Muscle of arm (tissue), 14 donors: ENCODE measurements around the gene KYAT1. TPM values are rescaled to one million over a fixed set of nuclear protein-coding genes. Genes with fewer than 3 reads are reported as not detected.

Experiments used
- DNase-seq: peaks from one replicate; pipeline ENCODE4 v3.0.0-alpha.2; 2013
- long read RNA-seq, 11 donors: transcript quantifications; one replicate each; lab custom pipeline, GENCODE V29; 2026
- polyA plus RNA-seq, 12 donors: library from polyadenylated mRNA; unstranded; fragments of 120-200 nt; gene quantifications; one replicate each; pipeline ENCODE4 v1.2.1, GENCODE V29; 2013; ENCODE audit not compliant: insufficient read length in 12 of 12

The KYAT1 gene
- polyA plus RNA-seq, result 1 to 10 TPM in 10 of 12 donors, not detected in 2; 4.0 to 7.5 (median 5.3) TPM
- long read RNA-seq, donor 1, result 0 reads
- long read RNA-seq, donor 2, result 0 reads
- long read RNA-seq, donor 3, result 0 reads
- long read RNA-seq, donor 4, result 0 reads
- long read RNA-seq, donor 5, result 0 reads
- long read RNA-seq, donor 6, result 0 reads
- long read RNA-seq, donor 7, result 0 reads
- long read RNA-seq, donor 8, partial matches to known transcripts, result 0 of 1 reads
- long read RNA-seq, donor 8, other reads (novel, unspliced or antisense), result 0 of 1 reads
- long read RNA-seq, donor 9, result 0 reads
- long read RNA-seq, donor 10, partial matches to known transcripts, result 40 of 45 reads
- long read RNA-seq, donor 10, other reads (novel, unspliced or antisense), result 5 of 45 reads
- long read RNA-seq, donor 11, partial matches to known transcripts, result 0 of 1 reads
- long read RNA-seq, donor 11, other reads (novel, unspliced or antisense), result 0 of 1 reads

- DNase-seq, result peak; percentile 98
Measured at GRCh38 chr9:128881884-128882676, at the start of gene KYAT1, which contains the start of gene LRRC8A. KYAT1 (minus strand) TSS chr9:128881950; CDS start chr9:128845405, 36,545 bp downstream. LRRC8A (plus strand) TSS chr9:128882133; CDS start chr9:128907165, 25,032 bp downstream.

- no peak for DNase-seq
Measured at GRCh38 chr9:128929560-128929959, 47.8 kb upstream of the KYAT1 start.

- DNase-seq, result no peak
Measured at GRCh38 chr9:128928624-128929023, 46.9 kb upstream of the KYAT1 start.

DNA sequence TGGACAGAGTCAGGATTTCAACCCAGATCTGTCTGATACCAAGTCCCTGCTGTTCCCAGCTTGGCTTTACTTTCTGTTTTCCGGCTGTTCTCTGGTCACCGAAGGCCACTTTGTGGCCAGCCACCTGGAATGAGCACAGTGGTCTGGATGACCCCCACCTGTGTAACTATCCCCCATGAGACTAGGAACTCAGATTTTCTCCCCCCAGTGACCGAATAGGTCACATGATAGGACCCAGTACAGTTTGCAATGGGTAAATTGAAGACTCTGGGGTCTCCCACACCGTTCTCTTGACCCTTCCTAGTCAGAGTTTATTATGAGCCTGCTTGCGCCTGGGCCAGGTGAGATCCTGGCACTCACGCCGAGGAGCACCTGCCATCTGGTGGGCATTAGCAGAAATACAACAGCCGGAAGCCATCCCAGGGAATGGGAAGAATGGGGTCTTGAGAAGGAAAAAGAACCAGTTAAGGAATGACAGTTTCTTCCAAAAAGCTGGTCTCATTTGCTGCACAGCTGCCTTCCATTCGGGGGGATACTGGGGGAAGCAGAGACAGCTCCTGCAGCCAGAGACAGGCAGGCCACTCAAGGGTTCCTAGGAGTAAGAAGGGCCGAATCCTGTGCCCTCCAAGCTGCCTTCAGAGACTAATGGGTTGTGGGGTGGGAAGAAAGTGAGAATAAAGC, 46.1 kb upstream of the KYAT1 start:
- DNase-seq, result no peak

GRCh38 chr9:128923493-128923883, 41.7 kb upstream of the KYAT1 start:
- no peak for DNase-seq

DNA sequence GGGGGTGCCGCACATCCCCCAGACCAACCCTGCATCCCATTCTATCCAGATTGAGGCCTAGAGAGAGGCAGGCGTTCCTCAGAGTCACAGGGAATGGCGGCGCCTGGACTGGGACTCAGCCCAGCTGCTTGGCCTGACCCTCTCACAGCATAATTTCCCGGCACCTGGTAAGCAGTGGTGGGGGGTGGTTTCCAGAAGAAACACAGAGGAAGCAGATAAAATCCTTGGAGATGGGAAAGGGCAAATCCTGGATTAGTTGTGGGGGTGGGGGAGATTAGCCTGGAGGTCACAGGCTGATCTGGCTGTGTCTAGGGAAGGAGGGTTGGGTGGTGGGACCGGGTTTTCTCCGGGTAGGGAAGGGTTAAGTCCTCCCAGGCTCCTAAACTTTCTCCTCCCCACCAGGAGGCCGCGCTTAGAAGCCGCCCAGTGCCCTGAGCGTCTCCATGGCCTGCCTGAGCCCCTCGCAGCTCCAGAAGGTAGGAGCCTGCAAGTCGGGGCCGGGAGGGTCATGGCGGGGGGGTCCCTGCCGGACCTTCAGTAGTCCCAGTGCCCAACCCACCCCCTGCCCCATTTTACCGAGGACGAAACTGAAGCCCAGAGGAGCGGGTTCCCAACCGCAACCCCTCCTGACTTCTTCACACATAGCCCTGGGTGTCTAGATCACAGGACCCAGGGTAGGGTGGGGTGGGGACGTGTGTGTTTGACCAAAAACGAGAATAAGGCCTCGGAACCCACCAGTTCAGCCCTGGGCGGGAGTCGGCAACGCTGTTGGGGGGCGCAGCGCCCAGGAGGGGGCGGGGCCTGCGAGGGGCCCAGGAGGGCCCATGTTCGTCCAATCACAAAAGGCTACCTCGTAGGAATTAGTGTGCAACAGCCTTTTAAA, 40.4 kb upstream of the KYAT1 start:
- DNase-seq, result peak; percentile 75

DNA sequence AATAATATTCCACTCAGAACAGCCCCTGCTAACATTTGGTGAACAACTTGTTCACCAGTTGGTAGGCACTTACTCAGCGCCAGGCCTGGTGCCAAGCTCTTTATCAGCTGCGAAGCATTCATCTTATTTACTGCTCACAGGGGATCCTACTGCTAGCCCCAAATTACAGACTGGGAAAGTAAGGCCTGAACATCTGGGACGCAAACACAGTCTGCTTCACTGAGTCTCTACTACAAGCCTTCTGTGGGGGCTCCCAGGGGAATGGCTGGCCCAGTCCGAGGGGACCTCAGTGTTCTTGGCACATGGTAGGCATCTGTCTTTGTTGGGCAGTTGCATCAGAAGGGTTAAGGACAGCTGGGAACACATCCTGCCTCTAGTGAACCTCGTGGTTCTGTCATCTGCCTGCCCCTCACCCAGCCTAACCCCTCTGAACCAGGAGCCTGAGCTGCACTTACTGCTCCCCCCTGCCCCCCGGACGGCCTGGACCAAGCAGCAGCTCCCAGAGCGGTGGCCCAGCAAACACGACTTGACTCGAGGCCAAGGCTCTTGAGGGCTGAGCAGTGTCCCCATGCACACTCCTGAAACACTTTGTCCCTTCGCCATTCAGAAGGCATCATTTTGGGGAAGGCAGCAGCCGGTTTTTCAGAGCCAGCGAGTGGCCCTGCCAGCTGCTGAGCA, 38.8 kb upstream of the KYAT1 start, which contains the start of gene PHYHD1:
Gene PHYHD1, plus strand, starts transcription at position 602 of the 678 bp plus-strand sequence. CDS start 1,342 bp downstream, outside the sequence.
- peak; percentile 34 for DNase-seq

GRCh38 chr9:128919402-128920089, 37.8 kb upstream of the KYAT1 start:
- DNase-seq, result no peak

DNA sequence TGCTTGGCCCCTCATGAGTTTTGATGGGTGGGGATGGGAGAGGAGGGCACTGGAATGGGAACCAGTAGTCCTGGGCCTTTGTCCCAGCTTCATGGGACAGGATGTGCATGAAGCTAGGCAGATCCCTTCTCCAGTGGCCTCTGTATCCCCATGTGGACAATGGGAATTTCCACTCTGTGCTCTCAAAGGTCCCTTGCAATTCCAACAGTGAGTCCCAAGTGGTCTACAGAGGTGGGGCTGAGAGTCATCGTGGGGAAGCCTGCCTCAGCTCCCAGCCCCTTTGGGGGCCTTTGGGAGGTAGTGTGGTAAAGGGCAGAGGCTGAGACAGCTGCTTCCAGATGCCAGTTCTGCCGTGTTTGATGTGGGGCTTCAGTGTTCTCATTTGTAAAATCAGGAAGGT, 37.2 kb upstream of the KYAT1 start:
- DNase-seq, result no peak

GRCh38 chr9:128917151-128917849, 35.5 kb upstream of the KYAT1 start:
- peak; percentile 82 for DNase-seq

DNA sequence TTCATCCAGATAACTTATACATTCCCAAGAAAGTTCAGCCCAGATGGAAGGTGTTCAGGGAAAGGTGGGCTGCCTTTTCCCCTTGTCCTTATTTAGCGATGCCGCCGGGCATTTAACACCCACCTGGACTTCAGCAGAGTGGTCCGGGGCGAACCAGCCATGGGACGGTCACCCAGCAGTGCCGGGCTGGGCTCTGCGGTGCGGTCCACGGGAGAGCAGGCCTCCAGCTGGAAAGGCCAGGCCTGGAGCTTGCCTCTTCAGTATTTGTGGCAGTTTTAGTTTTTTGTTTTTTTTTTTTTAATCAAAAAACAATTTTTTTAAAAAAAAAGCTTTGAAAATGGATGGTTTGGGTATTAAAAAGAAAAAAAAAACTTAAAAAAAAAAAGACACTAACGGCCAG, 35.0 kb upstream of the KYAT1 start:
- no peak for DNase-seq

DNA sequence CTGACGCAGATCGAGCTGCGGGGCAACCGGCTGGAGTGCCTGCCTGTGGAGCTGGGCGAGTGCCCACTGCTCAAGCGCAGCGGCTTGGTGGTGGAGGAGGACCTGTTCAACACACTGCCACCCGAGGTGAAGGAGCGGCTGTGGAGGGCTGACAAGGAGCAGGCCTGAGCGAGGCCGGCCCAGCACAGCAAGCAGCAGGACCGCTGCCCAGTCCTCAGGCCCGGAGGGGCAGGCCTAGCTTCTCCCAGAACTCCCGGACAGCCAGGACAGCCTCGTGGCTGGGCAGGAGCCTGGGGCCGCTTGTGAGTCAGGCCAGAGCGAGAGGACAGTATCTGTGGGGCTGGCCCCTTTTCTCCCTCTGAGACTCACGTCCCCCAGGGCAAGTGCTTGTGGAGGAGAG, 34.5 kb upstream of the KYAT1 start:
- DNase-seq, result no peak

GRCh38 chr9:128913995-128914772, 32.4 kb upstream of the KYAT1 start:
- DNase-seq, result no peak

GRCh38 chr9:128913048-128913900, 31.5 kb upstream of the KYAT1 start:
- DNase-seq, result no peak

GRCh38 chr9:128912270-128912853, 30.6 kb upstream of the KYAT1 start:
- no peak for DNase-seq

DNA sequence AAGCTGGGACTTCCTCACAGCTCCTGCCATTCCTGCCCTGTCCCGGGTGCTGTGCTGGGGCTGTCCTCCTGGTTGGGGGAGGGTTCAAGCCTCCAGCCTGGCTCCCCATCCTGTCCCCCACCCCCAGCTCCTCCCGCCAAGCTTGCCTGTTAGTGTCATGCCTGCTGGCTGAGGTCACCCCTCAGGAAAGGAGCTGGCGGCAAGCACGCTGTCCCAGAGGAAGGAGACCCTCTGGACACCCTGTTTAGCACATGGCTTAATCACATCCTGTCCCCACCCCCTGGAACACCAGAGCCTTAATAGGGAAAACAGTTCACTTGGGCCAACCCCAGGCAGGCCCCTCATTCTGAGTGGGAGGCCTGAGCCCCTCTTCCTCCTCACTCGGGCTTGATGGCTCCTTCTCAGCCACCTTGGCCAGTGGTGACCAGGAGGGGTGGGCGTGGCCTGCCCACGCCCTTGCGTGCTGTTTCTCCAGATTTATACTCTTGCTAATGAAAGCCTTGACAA, 29.8 kb upstream of the KYAT1 start:
- DNase-seq, result peak; percentile 35

GRCh38 chr9:128910906-128911305, 29.2 kb upstream of the KYAT1 start:
- DNase-seq, result no peak
